ENCODE results near the gene TP73.

DNA sequence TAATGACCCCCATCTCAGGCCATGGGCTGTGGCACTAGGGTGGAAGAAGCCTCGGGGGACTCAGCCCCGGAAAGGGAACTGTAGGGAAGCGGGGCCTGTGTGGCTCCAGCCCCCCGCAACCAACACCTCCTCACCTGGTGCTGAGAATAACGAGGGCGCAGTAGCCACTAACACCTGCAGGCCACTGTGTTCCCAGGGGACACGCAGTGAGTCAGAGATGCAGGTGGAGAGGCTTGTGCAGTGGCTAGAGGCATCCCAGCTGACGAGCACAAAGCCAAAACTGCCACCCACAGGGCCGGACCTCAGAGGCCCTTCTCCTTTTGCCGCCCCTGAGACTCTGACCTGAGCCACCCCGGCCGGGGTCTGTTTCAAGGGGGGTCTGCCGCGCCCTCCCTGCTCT lies 66.4 kb downstream of the TP73 start:
- TF ChIP-seq, protein P1, sequence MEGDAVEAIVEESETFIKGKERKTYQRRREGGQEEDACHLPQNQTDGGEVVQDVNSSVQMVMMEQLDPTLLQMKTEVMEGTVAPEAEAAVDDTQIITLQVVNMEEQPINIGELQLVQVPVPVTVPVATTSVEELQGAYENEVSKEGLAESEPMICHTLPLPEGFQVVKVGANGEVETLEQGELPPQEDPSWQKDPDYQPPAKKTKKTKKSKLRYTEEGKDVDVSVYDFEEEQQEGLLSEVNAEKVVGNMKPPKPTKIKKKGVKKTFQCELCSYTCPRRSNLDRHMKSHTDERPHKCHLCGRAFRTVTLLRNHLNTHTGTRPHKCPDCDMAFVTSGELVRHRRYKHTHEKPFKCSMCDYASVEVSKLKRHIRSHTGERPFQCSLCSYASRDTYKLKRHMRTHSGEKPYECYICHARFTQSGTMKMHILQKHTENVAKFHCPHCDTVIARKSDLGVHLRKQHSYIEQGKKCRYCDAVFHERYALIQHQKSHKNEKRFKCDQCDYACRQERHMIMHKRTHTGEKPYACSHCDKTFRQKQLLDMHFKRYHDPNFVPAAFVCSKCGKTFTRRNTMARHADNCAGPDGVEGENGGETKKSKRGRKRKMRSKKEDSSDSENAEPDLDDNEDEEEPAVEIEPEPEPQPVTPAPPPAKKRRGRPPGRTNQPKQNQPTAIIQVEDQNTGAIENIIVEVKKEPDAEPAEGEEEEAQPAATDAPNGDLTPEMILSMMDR (IDR thresholded peaks at IDR 0.05; ENCODE audit: low read depth, low read length): no peak
- no peak for TF ChIP-seq EZH2phosphoT487 (IDR thresholded peaks at IDR 0.05; ENCODE audit: low read depth)
